GM18526 (cell line): ENCODE measurements around the gene GRID2IP.

Source experiments
- POLR2A ChIP-seq: IDR thresholded peaks from 3 replicates; pipeline ENCODE4 v1.6.1; 2011; ENCODE audit not compliant: insufficient read length; ENCODE audit errors: extremely low read depth

The GRID2IP gene

GRCh38 chr7:6567886-6568285 lies 16.6 kb upstream of the GRID2IP start:
- no peak for TF ChIP-seq POLR2A

DNA sequence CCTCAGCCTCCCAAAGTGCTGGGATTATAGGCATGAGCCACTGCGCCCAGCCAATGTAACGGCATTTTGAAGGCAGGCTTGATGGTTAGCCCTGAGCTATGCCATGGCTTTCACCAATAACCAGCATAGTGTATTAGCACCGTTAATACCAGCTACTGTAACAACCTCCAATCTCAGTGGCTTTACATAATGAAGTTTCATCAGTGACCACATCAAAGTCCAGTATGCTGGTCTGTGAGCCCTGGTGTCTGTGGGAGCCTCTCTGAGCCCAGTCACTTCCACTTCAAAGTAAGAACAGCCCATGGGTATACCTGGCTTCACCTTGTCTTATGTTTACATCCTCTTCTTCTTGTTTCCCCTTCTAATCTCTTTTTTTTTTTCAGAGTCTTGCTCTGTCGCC lies 14.4 kb upstream of the GRID2IP start:
- TF ChIP-seq POLR2A = no peak

- TF ChIP-seq POLR2A = no peak
Measured at GRCh38 chr7:6563936-6564770, 12.9 kb upstream of the GRID2IP start.

DNA sequence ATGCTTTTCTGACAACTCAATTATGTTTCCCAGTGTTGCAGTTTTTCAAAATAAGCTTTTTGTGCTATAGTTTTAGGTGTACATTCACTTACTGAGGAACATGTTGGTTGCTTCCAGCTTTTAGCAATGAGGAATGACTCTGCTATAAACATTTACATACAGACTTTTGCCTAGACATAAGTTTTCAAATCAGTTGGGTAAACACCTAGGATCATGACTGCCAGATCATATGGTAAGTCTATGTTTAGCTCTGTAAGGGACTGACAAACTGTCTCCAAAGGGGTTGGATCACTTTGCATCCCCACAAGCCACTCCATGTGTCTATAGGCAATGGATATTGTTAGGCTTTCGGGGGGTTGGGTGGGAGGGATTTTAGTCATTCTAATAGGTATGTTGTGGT lies 10.8 kb upstream of the GRID2IP start:
- TF ChIP-seq POLR2A = no peak

GRCh38 chr7:6559896-6560295 lies 8.6 kb upstream of the GRID2IP start:
- TF ChIP-seq POLR2A = no peak

GRCh38 chr7:6558837-6559236 lies 7.6 kb upstream of the GRID2IP start:
- no peak for TF ChIP-seq POLR2A

- no peak for TF ChIP-seq POLR2A
Measured at GRCh38 chr7:6556196-6556595, 4.9 kb upstream of the GRID2IP start.

DNA sequence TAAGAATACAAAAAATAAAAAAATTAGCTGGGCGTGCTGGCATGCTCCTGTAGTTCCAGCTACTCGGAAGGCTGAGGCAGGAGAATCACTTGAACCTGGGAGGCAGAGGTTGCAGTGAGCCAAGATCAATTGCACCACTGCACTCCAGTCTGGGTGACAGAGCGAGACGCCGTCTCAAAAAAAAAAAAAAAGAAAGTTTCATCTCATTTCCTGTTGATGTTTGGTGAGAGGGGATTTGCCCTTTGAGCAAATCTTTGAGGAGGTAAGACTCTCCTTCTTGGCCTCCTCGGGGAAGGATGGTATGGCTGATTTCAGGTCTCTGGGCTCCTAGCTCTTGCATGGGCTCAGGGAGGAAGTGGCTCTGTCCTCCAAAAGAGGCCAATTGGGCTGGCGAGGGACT lies 3.6 kb upstream of the GRID2IP start:
- TF ChIP-seq POLR2A = no peak

- no peak for TF ChIP-seq POLR2A
Measured at GRCh38 chr7:6553448-6554044, 2.3 kb upstream of the GRID2IP start.

- no peak for TF ChIP-seq POLR2A
Measured at GRCh38 chr7:6547400-6547799, 3.9 kb downstream of the GRID2IP start.

DNA sequence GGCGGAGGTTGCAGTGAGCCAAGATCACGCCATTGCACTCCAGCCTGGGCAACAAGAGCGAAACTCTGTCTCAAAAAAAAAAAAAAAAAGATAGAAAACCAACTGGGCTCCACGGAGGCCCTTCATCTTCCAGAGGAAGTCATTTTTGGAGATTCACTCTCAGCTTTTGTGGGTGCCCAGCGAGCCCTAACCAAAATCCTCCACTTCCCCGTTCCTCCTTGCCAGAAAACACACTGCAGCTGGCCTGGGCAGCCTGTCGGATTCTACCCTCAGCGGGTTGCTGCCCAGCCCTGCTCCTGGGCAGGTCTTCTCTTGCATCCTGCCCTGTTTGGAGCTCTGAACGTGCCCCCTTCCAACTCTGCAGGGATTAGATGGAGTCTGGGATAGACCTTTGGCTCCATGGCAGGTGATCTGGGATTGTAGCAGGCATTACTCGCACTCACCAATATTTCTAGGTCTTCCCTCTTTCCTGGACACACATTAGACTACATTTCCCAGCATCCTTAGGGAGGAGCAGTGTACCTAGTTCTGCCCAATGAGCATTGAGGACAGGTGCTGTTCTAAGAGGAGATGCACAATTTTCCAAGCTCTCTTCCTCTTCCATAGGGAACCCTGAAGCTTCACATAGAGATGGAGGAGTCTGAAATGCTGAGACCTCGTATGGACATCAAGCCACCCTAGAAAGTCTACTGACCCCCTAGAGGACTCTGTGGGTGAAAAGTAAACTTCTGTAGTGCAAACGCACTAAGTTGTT lies 4.6 kb downstream of the GRID2IP start:
- TF ChIP-seq POLR2A = no peak

GRCh38 chr7:6545398-6546126 lies 5.7 kb downstream of the GRID2IP start:
- TF ChIP-seq POLR2A = no peak

- no peak for TF ChIP-seq POLR2A
Measured at GRCh38 chr7:6542368-6542767, 8.9 kb downstream of the GRID2IP start.

DNA sequence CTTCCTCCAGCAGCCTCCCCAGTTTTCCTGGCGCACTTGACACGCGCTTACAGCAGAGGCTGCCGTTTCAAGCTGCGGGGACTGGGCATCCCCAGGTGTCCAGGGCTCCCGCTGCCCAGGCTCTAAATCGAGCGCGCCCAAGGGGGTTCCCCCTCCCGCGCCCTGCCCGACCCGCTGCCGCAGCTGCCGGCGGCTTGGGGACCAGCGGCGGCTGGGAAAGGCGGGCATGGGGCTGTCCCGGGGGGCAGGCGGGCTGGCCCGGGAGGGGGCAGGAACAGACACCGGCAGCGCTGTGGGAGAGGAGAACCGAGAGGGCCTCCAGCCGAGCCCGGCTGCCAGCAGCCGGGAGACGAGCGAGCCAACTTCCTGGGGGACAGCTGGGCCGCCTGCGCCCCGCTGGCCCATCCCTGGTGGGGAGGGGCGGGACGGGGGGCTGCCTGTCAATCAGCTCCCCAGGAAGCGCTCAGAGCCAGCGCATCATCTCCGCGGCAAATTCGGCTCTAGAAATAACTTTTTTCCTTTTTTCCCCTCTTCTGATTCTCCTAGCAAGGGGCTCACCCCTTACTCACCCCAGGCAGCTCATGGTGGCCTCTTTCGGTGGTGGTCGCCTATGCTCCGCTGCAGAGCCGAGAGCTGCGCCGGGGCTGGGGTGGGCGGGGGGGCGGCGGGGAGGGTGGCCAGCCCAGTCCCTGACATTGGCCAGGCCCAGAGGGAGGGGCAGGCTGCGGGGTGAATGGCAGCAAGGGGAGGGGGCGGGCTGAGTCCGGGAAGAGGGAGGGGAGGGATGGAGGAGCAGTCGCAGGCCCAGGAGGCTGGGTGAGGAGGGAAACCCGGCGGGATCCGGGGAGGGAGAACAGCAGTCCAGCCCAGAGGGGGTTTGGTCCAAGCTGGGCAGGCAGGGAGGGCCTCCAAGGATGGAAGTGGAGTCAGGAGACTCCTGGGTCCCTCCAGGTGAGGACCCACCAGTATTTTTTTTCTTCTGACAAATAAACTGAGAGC lies 14.7 kb downstream of the GRID2IP start:
- TF ChIP-seq POLR2A = no peak
